HG03159 (cell line): Measurements from ENCODE around the gene PPP1CA.

Source experiments
- ATAC-seq: cut with Tn5 transposase; IDR thresholded peaks from one replicate; pipeline ENCODE4 v1.9.1; 2021; ENCODE audit warnings: mild to moderate bottlenecking, moderate library complexity; ENCODE audit not compliant: unreplicated experiment

Gene PPP1CA

GRCh38 chr11:67371189-67371910 lies 30.3 kb downstream of the PPP1CA start:
- ATAC-seq = no peak

- no peak for ATAC-seq
These were observed 31.1 kb downstream of the PPP1CA start for GRCh38 chr11:67370351-67371076.

GRCh38 chr11:67369801-67370284 lies 31.8 kb downstream of the PPP1CA start:
- no peak for ATAC-seq

GRCh38 chr11:67369275-67369674 lies 32.4 kb downstream of the PPP1CA start:
- no peak for ATAC-seq

- no peak for ATAC-seq
These were observed 33.0 kb downstream of the PPP1CA start for GRCh38 chr11:67368621-67369020.

- no peak for ATAC-seq
These were observed 33.9 kb downstream of the PPP1CA start for GRCh38 chr11:67367761-67368227.

- no peak for ATAC-seq
These were observed 34.5 kb downstream of the PPP1CA start for GRCh38 chr11:67366961-67367760.

GRCh38 chr11:67366546-67366945 lies 35.1 kb downstream of the PPP1CA start:
- ATAC-seq = no peak

- no peak for ATAC-seq
These were observed 35.8 kb downstream of the PPP1CA start for GRCh38 chr11:67365736-67366444.

- ATAC-seq = no peak
These were observed 36.6 kb downstream of the PPP1CA start for GRCh38 chr11:67364783-67365722.

- ATAC-seq = no peak
These were observed 37.5 kb downstream of the PPP1CA start for GRCh38 chr11:67364169-67364568.

GRCh38 chr11:67357831-67358670 lies 43.6 kb downstream of the PPP1CA start:
- no peak for ATAC-seq

GRCh38 chr11:67356864-67357561 lies 44.6 kb downstream of the PPP1CA start:
- ATAC-seq = no peak

GRCh38 chr11:67356387-67356863 lies 45.2 kb downstream of the PPP1CA start:
- ATAC-seq = no peak

GRCh38 chr11:67355794-67356386 lies 45.8 kb downstream of the PPP1CA start:
- no peak for ATAC-seq

- ATAC-seq = no peak
These were observed 46.5 kb downstream of the PPP1CA start for GRCh38 chr11:67355023-67355793.
